Suppressor macrophage (primary cell): Measurements from ENCODE around the gene EGFL7.

Experiments used
- DNase-seq, 4 experiments: peaks; one replicate each; pipeline ENCODE4 v3.0.0-alpha.2; 2020 to 2022
- total RNA-seq, 17 experiments: gene quantifications; one replicate each; lab custom pipeline; 2026; ENCODE audit warnings: mixed read lengths in 6 of 17, inconsistent platforms in 3 of 17; lab: John Stamatoyannopoulos, UW

The EGFL7 gene
- 4.0 to 21.3 (median 14.3) reads per million in 17 experiments for total RNA-seq

GRCh38 chr9:136662656-136663581 lies at the start of gene EGFL7:
Gene EGFL7 (plus strand): TSS chr9:136662916. CDS start chr9:136668283, 5,367 bp downstream.
- DNase-seq: peak in 1 of 4 experiments; percentile 2

- DNase-seq: no peak
These were observed 48.8 kb upstream of the EGFL7 start for GRCh38 chr9:136613824-136614371.

DNA sequence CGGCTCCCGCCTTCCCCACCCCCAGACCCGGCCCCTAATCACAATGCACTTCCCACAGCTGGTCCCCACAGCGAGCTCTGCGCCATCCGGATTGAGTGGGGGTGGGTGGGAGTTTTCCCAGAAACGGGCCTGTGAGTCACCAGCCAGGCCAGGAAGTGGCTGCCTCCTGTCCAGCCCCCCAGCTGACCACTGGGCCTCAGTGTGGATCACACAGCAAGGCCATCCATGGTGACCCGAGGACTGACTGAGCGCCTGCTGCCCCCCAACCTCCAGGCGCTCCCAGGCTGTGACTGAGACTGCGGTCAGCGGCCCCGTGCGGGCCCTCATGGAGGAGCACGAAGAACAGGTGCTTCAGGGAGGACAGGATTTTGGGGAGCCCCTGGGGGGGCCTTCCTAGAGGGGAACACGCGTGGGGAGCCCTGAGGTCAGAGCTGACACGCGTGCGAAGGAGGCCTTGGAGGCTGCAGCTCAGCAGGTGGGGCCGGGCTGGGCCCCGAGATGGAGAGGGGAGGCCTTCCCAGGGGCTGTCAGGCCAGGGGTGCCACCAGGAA lies 48.3 kb upstream of the EGFL7 start:
- DNase-seq: peak in 3 of 4 experiments; percentile 21 to 35 (median 26)

GRCh38 chr9:136614967-136615623 lies 47.6 kb upstream of the EGFL7 start:
- no peak for DNase-seq

GRCh38 chr9:136615631-136616306 lies 46.9 kb upstream of the EGFL7 start:
- DNase-seq: peak; percentile 32 to 65 (median 48)

DNA sequence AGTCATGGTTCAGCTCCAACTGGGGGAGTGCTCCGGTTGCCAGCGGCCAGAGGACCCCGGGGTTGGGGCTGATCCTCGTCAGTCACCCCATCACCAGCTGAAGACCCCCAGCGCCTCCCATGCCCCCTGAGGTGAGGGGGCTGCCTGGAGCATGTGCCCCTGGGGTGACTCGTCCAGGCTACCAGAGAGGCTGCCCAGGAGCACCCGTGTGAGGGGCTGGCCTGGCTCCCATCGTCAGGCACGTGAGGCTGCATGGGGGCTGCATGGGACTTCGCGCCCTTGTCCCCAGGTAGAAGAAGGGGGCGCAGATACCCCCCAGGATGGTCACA lies 46.4 kb upstream of the EGFL7 start:
- DNase-seq: no peak

- no peak for DNase-seq
These were observed 45.6 kb upstream of the EGFL7 start for GRCh38 chr9:136616948-136617695.

DNA sequence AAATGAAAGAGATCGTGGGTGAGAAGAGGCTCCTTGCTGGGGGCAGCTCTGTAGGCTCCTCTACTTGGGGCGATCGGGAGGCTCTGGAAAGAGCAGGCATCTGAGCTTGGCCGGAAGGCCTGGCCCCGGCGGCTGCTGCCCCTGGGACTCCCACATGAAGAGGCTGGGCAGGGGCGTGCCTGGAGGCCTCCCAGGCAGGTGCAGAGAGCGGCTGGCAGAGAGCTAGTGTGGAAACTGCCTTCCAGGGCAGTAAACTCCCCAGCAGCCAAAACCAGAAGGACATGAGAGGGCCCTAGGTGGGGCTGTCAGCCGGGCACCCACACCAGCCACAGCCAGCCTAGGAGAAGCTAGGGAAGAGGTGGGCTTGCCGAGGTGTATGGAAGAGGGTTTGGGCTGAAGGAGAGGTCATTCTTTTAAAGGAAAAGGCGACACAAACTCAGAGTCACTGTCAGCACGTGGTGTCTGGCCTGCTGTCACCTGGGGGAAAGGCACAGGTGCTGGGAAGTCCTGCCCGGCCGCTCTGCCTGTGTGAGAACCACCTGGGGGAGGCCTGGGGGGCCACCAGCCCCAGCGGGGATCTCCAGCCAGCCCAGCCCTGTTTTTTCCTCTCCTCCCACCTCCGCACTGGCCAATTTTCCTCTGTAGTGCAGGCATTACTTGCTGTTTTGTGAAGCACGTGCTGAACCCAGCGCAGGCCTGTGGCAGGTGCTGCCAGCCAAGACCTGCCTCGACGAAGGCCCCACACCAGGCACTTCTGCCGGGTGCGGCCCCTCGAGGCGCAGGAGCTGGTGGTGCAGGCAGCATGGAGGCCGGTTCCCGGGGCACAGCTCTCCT lies 44.8 kb upstream of the EGFL7 start:
- DNase-seq: no peak

DNA sequence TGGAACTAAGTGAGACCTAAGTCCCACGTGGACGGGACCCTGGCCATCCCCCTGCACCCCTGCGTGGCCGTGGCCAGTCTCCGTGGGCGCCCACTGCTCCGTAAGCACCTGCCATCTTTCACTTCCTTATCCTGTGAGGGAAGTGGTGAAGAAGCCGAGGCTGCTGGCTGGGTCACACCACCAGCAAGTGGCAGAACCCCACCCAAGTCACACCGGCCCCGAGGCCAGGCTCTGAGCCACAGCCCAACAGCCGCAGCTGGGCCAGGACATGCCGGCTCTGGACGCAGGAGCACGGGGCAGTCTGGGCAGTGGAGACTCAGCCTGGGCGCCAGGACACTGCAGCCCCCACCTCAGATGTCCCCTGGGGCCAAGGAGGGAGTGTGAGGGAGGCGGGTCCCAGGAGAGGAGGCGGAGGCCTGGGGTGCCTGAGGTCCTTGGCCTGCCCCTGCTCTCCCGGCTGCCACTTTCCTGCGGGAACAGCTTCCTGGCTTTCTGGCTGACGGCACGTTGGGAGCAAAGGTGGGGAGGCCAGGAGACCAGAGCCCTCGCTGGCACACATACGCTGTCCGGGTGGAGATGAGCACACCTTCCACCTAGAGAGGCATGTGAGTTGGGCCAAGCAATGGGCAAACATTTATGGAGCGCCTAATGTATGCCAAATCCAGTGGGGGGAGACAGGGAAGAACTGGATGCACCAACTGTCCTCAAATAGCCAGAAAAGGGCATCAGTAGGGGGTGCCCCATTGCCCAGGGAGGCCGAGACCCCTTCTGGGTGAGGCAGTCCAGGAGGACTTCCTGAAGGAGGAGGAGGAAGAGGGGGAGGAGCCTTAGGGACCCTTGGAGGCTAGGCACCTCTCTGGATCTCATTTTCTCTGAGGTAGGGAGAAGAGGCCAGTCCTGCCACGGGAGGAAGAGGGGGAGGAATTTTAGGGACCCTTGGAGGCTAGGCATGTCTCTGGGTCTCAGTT lies 43.9 kb upstream of the EGFL7 start:
- DNase-seq: peak; percentile 63 to 83 (median 78)

DNA sequence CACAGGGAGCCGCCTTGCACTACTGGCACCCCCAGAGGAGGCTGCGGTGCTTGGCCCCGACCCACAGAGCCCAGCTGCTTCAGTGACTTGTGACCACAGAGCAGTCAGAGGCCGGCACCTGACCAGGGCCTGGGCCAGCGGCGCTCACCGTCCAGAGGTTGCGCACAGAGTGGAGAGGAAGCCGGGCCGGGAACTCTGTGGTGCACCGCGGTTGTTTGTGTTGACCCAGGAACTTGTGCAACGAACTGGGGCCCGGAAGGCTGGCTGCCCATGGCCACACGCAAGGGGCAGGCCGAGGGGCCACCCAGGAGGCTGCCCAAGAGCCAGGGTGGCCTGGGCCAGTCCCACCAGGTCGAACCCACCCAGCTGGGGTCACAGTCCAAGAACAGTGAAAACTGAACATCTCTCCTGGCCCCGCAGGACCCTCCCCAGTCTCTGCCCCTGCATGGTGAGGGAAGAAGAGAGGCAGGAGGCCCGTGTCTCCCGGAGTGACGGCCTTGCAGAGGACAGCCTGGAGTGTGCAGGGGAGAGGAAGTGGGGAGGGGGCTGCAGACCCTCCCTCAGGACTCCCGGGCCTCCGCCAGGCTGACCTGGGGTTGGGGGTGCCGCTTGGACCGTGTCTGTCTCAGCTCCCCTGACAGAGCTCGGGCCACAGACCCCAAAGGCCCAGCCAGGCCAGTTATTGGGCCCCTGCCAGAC lies 42.8 kb upstream of the EGFL7 start:
- peak; percentile 94 to 97 (median 96) for DNase-seq

DNA sequence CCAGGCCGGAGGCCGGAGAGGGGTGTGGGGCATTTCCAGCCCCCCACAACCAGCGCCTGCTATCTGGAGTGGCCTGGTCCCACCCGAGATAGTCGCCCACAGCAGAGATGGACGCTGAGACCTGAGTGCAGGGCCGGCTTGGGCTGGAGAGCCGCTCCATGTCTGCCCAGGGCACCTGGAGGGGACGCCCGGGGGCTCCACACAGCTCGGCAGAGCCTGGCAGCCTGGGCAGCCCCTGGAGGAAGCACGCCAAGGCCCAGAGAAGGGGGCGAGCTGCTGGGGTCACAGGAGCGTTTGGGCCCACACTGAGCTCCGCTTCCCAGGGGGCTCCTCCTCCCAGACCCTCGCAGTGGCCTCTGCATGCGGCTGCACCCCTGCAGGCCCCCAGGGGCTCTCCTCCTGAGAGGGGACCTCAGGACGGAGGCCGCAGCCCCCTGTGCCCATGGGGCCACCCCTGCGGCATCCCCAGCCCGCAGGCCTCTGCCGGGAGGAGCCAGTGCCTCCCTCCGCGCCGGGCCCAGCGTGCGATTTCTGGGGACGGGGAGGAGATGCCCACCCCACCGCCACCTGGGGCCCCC lies 42.2 kb upstream of the EGFL7 start:
- no peak for DNase-seq

GRCh38 chr9:136621019-136621733 lies 41.5 kb upstream of the EGFL7 start:
- DNase-seq: peak in 3 of 4 experiments; percentile 28 to 53 (median 44)

- no peak for DNase-seq
These were observed 41.0 kb upstream of the EGFL7 start for GRCh38 chr9:136621734-136622093.

- peak in 1 of 4 experiments; percentile 4 for DNase-seq
These were observed 40.2 kb upstream of the EGFL7 start for GRCh38 chr9:136622538-136622948.

GRCh38 chr9:136623016-136623841 lies 39.5 kb upstream of the EGFL7 start:
- peak in 1 of 4 experiments; percentile 10 for DNase-seq

- peak in 1 of 4 experiments; percentile 6 for DNase-seq
These were observed 38.9 kb upstream of the EGFL7 start for GRCh38 chr9:136623842-136624183.
